Fibroblast of lung (primary cell): ENCODE measurements around the gene PRICKLE1.

Source experiments
- CTCF ChIP-seq, 2 donors: IDR thresholded peaks in 1 of 2; conservative IDR thresholded peaks in 1 of 2; 1 replicate in 1 of 2; 2 replicates in 1 of 2; pipeline ENCODE4 v1.5.1; 2011 to 2012; ENCODE audit warnings: low read length in 2 of 2, control low read depth in 1 of 2, inconsistent platforms in 1 of 2, low read depth in 1 of 2, mild to moderate bottlenecking in 1 of 2
- EZH2 ChIP-seq: IDR thresholded peaks from 2 replicates; pipeline ENCODE4 v1.5.1; 2012; ENCODE audit warnings: low read length, control low read depth, mild to moderate bottlenecking; ENCODE audit errors: missing control alignments

- no peak for TF ChIP-seq CTCF (conservative IDR thresholded peaks at IDR 0.05 in 1 of 2, IDR thresholded peaks at IDR 0.05 in 1 of 2; ENCODE audit: low read depth in 1 of 2, low read length in 2 of 2)
- TF ChIP-seq EZH2, result no peak
These were observed 22.2 kb upstream of the PRICKLE1 start for GRCh38 chr12:42611571-42612230.
